CD4-positive, alpha-beta T cell treated with Interleukin-17A for 4 hours (primary cell): ENCODE data around the gene GPATCH2L.

ENCODE experiments used
- DNase-seq: peaks from one replicate; pipeline ENCODE4 v3.0.0-alpha.2; 2020; ENCODE audit warnings: mixed read lengths

The GPATCH2L gene

DNA sequence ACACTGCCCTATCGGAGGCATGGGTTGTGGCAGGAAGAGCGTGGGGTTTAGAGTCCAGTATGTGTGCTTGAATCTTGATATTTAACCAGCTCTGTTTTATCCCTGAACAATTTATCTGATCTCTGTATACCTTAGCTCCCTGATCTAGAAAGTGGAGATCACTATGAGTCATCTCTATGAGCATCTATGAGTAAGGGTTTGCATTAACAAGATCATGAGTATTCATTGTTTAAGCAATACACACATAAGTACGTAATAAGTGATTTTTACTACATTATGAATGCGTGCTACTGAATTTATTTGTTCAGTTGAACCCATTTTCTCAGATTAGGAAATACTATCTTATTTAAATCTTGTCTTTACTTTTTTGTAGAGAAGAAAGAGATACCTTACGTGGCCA lies 49.4 kb downstream of the GPATCH2L start:
- DNase-seq = no peak

GRCh38 chr14:76203086-76204001 lies 51.6 kb downstream of the GPATCH2L start:
- DNase-seq = no peak

- no peak for DNase-seq
These were observed 52.9 kb downstream of the GPATCH2L start for GRCh38 chr14:76204461-76205230.

DNA sequence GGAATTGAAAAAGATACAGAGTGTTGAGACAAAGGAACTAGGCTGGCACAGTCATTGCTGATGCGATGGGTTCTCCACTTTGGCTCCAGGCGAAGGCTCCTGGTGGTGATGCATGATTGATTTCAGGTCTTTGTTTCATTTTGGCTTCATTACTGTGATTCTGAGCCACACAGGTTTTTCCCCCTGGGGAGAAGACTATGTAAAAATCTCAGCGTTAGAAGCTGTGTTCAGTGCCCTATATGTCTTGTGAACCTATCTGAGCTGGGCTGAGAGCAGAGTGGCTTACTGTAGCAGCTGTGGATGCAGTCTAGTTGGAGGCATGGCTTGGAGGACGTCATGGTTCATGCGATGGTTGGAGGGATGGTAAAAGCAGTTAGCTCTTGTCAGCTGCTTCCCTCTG lies 54.0 kb downstream of the GPATCH2L start:
- DNase-seq = no peak

DNA sequence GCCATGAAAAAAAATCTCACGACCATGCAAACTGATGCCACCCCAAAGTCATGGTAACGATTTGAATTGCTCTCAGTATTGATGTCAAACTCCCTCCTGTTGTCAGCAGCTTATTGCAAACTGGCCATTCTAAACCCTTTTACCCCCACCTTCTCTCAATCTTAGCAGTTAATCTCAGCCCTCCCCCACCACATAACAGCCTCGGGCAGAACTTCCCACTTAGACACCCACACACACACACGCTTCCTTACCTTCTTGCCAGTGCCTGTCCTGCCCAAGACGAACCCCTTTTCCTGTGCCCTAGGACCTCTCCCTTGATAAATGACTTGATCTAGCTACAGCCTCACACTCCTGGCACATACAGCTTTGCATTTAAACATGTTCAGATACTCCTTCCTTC lies 56.6 kb downstream of the GPATCH2L start:
- no peak for DNase-seq

GRCh38 chr14:76212242-76212641 lies 60.5 kb downstream of the GPATCH2L start:
- DNase-seq = no peak

GRCh38 chr14:76217179-76217578 lies 65.5 kb downstream of the GPATCH2L start:
- DNase-seq = no peak

GRCh38 chr14:76218662-76219061 lies 66.9 kb downstream of the GPATCH2L start:
- no peak for DNase-seq

- no peak for DNase-seq
These were observed 68.2 kb downstream of the GPATCH2L start for GRCh38 chr14:76219873-76220272.

GRCh38 chr14:76227450-76228050 lies 75.8 kb downstream of the GPATCH2L start:
- no peak for DNase-seq

DNA sequence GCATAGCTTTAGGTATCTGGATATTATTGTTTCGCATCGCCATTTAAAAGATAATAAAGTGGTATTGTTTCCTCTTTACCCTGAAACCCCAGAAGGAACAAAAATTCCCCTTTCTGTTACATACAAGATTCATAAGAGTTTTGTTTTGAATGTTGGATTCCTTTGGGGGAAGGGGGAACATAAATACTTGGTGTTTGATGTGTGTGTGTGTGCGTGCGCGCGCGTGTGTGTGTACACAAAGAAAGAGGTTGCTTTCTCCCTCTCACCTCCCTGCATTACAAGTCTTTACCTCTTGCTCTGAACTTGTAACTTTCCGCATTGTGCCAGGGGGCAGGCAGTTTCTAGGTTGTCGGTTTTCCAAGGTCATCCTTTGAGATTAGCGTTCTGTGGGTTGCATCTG lies 76.4 kb downstream of the GPATCH2L start:
- no peak for DNase-seq

DNA sequence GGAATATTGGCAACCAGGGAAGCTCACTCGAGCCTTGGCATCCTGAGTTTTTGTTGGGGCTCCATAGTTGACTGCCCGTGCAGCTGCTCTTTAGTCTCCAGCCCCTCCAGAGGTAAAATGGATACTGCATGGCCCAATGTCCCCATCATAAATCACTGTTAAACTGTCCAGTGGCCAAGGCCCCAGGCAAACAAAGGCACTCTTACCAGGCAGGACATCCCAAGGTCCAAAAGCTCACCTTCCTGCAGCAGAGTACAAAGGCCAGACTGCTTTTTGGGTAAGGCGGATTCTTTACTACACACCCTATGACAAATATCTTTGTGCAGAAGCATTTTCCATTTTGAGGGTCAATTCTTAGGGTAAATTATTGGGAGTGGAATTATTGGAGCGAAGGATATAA lies 81.1 kb downstream of the GPATCH2L start:
- DNase-seq = no peak

GRCh38 chr14:76235628-76236027 lies 83.9 kb downstream of the GPATCH2L start:
- no peak for DNase-seq

DNA sequence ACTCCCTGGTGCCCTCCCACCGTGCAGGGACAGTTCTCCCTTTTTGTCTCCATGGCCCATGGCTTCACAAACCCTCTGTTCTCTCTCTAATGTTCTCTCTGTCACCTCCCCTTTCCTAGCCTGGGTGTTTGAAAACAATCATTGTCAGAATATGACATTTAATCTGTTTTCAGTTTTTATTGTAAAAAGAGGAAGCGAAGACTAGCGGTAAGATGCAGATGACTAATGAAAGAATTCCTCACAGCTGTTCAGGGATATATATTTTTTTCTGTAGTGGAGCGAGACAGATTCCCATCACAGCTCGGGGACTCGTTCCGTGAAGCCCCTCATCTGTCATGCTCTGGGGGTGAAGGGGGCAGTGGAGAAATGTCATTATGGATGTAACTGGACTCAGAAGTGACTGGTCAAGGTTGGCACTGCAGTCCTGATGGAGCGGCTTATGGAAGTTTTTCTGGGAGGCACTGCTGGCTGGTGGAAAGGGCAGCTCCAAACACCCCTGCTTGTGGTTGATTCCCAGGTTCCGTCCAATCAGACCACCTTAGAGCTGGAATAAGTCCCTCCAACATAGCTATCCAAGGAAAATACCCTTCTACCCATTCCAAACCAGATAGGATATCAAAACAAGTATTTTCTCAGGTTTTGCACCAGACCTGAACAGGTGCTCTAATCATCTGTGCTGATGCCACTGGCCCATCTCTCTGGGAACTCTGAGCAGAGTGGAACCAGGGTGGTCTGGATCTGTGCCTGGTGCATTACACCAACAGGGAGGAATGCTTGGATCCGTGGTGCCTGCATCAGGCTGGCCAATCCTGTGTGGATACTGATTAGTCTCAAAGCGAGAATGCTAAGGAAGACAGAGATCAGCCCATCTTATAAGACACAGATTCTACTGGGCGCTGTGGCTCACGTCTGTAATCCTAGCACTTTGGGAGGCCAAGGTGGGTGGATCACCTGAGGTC lies 84.7 kb downstream of the GPATCH2L start:
- DNase-seq = no peak

- no peak for DNase-seq
These were observed 85.7 kb downstream of the GPATCH2L start for GRCh38 chr14:76237349-76237990.

DNA sequence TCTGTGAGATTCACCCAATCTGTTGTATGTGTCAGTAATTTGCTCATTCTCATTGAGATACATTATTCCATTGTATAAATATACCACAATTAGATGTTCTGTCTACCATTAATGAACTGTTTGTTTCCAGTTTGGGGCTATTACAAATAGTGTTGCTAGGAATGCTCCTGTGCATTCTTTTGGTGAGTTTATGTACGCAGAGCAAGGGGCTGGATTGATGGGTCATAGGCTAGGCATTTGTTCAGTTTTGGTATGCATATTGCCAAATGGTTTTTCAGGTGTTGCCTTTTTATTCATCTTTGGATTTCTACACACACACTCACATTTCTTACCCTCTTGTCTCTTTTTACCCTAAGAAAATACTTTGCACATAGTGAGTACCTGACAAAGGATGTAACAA lies 93.4 kb downstream of the GPATCH2L start:
- DNase-seq = no peak

- DNase-seq = no peak
These were observed 98.6 kb downstream of the GPATCH2L start for GRCh38 chr14:76250302-76250701.

DNA sequence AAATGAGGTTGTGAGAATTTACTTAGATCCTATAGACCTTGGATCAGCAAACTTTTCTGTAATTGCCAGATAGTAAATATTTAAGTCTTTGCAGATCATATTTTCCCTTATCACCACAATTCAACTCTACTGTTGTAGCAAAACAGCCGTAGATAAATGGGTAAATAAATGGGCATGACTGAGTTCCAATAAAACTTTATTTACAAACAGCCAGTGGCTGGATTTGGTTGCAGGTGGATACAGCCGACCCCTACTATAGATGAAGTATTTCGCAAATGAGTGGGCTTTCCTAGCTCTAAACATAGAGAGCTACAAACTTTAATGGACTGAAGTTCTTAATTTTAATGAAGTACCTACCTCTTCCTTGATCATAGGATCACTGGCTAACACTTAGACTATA lies 100.7 kb downstream of the GPATCH2L start:
- DNase-seq = no peak

GRCh38 chr14:76253111-76253510 lies 101.4 kb downstream of the GPATCH2L start:
- DNase-seq = no peak

- no peak for DNase-seq
These were observed 104.8 kb downstream of the GPATCH2L start for GRCh38 chr14:76256545-76256944.

DNA sequence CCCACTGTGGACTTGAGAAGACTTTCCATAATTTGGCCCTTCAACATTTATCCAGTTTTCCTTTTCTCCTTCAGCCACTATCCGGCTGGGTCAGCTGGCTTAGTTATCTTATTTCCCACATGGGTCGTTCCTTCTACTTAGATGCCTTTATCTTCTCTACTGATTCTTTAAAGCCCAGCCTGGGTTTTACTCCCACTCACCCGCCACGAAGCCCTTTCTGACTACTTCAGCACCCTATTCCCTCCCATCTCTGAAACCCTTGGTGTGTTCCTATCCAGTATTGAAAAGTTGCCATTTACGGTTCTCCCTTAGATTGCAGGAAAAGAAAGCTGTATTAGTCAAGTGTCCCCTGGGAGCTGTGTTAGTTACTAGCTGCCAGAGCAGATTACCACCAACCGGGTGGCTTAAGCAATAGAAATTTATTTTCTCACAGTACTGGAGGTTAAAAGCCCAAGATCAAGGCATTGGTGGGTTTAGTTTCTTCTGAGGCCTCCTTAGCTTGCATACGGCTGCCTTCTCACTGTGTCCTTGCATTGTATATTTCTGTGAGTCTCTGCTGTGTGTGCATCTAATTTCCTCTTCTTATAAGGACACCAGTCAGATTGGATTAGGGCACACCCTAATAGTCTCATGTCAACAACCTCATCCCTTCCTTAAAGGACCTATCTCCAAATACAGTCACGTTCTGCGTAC lies 105.5 kb downstream of the GPATCH2L start:
- no peak for DNase-seq
